ENCODE measurements around the gene MMP24OS.

GRCh38 chr20:35311822-35312221, 33.9 kb upstream of the MMP24OS start:
- TF ChIP-seq, protein P1, sequence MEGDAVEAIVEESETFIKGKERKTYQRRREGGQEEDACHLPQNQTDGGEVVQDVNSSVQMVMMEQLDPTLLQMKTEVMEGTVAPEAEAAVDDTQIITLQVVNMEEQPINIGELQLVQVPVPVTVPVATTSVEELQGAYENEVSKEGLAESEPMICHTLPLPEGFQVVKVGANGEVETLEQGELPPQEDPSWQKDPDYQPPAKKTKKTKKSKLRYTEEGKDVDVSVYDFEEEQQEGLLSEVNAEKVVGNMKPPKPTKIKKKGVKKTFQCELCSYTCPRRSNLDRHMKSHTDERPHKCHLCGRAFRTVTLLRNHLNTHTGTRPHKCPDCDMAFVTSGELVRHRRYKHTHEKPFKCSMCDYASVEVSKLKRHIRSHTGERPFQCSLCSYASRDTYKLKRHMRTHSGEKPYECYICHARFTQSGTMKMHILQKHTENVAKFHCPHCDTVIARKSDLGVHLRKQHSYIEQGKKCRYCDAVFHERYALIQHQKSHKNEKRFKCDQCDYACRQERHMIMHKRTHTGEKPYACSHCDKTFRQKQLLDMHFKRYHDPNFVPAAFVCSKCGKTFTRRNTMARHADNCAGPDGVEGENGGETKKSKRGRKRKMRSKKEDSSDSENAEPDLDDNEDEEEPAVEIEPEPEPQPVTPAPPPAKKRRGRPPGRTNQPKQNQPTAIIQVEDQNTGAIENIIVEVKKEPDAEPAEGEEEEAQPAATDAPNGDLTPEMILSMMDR (IDR thresholded peaks at IDR 0.05): no peak
- TF ChIP-seq POLR2A (IDR thresholded peaks at IDR 0.05): no peak
